H9 (cell line): ENCODE measurements around the gene TXNRD1. TPM values are rescaled to one million over a fixed set of nuclear protein-coding genes. Genes with fewer than 3 reads are reported as not detected.

Experiments used
- DNase-seq: peaks from one replicate; pipeline ENCODE4 v3.0.0-alpha.2; 2017
- H2AFZ ChIP-seq: one replicate; pipeline ENCODE4 v1.6.1; 2013; ENCODE audit warnings: mild to moderate bottlenecking, low read length, control low read depth, moderate library complexity
- H2AK5ac ChIP-seq: 2 replicates; pipeline ENCODE4 v1.6.1; 2013; ENCODE audit warnings: low read length, control low read depth, mixed read lengths; ENCODE audit not compliant: insufficient read length
- H2BK120ac ChIP-seq: one replicate; pipeline ENCODE4 v1.6.1; 2013; ENCODE audit warnings: low read depth, mild to moderate bottlenecking, low read length, control low read depth, inconsistent platforms; ENCODE audit not compliant: poor library complexity, severe bottlenecking
- H2BK12ac ChIP-seq: 2 replicates; pipeline ENCODE4 v1.6.1; 2013; ENCODE audit warnings: low read length, control low read depth, mixed read lengths, low read depth; ENCODE audit not compliant: insufficient read length
- H2BK15ac ChIP-seq: 2 replicates; pipeline ENCODE4 v1.6.1; 2013; ENCODE audit warnings: low read depth, low read length, control low read depth
- H2BK20ac ChIP-seq: one replicate; pipeline ENCODE4 v1.6.1; 2013; ENCODE audit warnings: low read depth, mild to moderate bottlenecking, low read length, control low read depth, inconsistent platforms; ENCODE audit not compliant: poor library complexity, severe bottlenecking
- H2BK5ac ChIP-seq: 2 replicates; pipeline ENCODE4 v1.6.1; 2013; ENCODE audit warnings: low read length, control low read depth, mixed read lengths; ENCODE audit not compliant: insufficient read length
- H3K14ac ChIP-seq: 2 replicates; pipeline ENCODE4 v1.6.1; 2013; ENCODE audit warnings: low read length, control low read depth; ENCODE audit not compliant: insufficient read depth
- H3K18ac ChIP-seq: 2 replicates; pipeline ENCODE4 v1.6.1; 2013; ENCODE audit warnings: low read depth, mild to moderate bottlenecking, mixed read lengths, low read length, control low read depth; ENCODE audit not compliant: insufficient read length
- H3K23ac ChIP-seq: 2 replicates; pipeline ENCODE4 v1.6.1; 2013; ENCODE audit warnings: low read length, control low read depth, mixed read lengths, low read depth; ENCODE audit not compliant: insufficient read length
- H3K23me2 ChIP-seq: 2 replicates; pipeline ENCODE4 v1.6.1; 2013; ENCODE audit warnings: low read depth, mild to moderate bottlenecking, mixed read lengths, low read length, control low read depth; ENCODE audit not compliant: insufficient read length, poor library complexity, severe bottlenecking
- H3K27ac ChIP-seq: 2 replicates; pipeline ENCODE4 v1.5.1; 2013; ENCODE audit warnings: low read length, control low read depth, mixed read lengths, low read depth; ENCODE audit not compliant: insufficient read length
- H3K27me3 ChIP-seq: 2 replicates; pipeline ENCODE4 v1.6.1; 2013; ENCODE audit warnings: low read length, control low read depth, inconsistent platforms; ENCODE audit not compliant: insufficient read depth
- H3K4ac ChIP-seq: 2 replicates; pipeline ENCODE4 v1.6.1; 2013; ENCODE audit warnings: low read depth, mild to moderate bottlenecking, control low read depth, inconsistent platforms, low read length, moderate library complexity
- H3K4me1 ChIP-seq: 2 replicates; pipeline ENCODE4 v1.6.1; 2013; ENCODE audit warnings: low read length, control low read depth, inconsistent platforms; ENCODE audit not compliant: insufficient read depth
- H3K4me2 ChIP-seq: 2 replicates; pipeline ENCODE4 v1.6.1; 2013; ENCODE audit warnings: low read length, control low read depth, mixed read lengths; ENCODE audit not compliant: insufficient read length, insufficient read depth
- H3K56ac ChIP-seq: 2 replicates; pipeline ENCODE4 v1.6.1; 2013; ENCODE audit warnings: low read depth, mild to moderate bottlenecking, mixed read lengths, low read length, control low read depth; ENCODE audit not compliant: insufficient read length
- H3K79me1 ChIP-seq: 2 replicates; pipeline ENCODE4 v1.6.1; 2013; ENCODE audit warnings: low read depth, mild to moderate bottlenecking, moderate library complexity, low read length, control low read depth, inconsistent platforms; ENCODE audit not compliant: insufficient read depth, poor library complexity, severe bottlenecking
- H3K79me2 ChIP-seq: 2 replicates; pipeline ENCODE4 v1.6.1; 2013; ENCODE audit warnings: low read length, control low read depth, inconsistent platforms; ENCODE audit not compliant: insufficient read depth
- H3K9ac ChIP-seq: 2 replicates; pipeline ENCODE4 v1.6.1; 2013; ENCODE audit warnings: low read length, control low read depth, mixed read lengths; ENCODE audit not compliant: insufficient read length; ENCODE audit errors: extremely low read depth
- H3K9me3 ChIP-seq: one replicate; pipeline ENCODE4 v1.6.1; 2013; ENCODE audit warnings: low read depth, low read length, inconsistent platforms; ENCODE audit not compliant: control insufficient read depth
- H3T11ph ChIP-seq: one replicate; pipeline ENCODE4 v1.6.1; 2013; ENCODE audit warnings: mild to moderate bottlenecking, low read length, control low read depth, inconsistent platforms
- H4K20me1 ChIP-seq: one replicate; pipeline ENCODE4 v1.6.1; 2013; ENCODE audit not compliant: control insufficient read depth, insufficient read length, insufficient read depth
- H4K5ac ChIP-seq: 2 replicates; pipeline ENCODE4 v1.6.1; 2013; ENCODE audit warnings: low read depth, mild to moderate bottlenecking, mixed read lengths, low read length, control low read depth; ENCODE audit not compliant: insufficient read length
- H4K8ac ChIP-seq: replicated peaks from 2 replicates; pipeline ENCODE4 v1.6.1; 2013; ENCODE audit warnings: low read length, control low read depth, mixed read lengths, low read depth; ENCODE audit not compliant: insufficient read length
- H4K91ac ChIP-seq: 2 replicates; pipeline ENCODE4 v1.6.1; 2013; ENCODE audit warnings: low read depth, mild to moderate bottlenecking, moderate library complexity, mixed read lengths, low read length, control low read depth; ENCODE audit not compliant: insufficient read length
- H3K27ac Mint-ChIP-seq, 3 experiments: 2 replicates in 2 of 3; 3 replicates in 1 of 3; pipeline ENCODE4 v1.8.0; 2020 to 2021; ENCODE audit warnings: mixed read lengths in 3 of 3, mild to moderate bottlenecking in 1 of 3, moderate library complexity in 1 of 3
- H3K27me3 Mint-ChIP-seq: 2 replicates; pipeline ENCODE4 v1.8.0; 2021; ENCODE audit warnings: low read depth, mild to moderate bottlenecking, moderate library complexity, mixed read lengths
- H3K36me3 Mint-ChIP-seq, 3 experiments: 2 replicates in 2 of 3; 3 replicates in 1 of 3; pipeline ENCODE4 v1.8.0; 2020 to 2021; ENCODE audit warnings: low read depth in 3 of 3, mixed read lengths in 3 of 3; ENCODE audit not compliant: insufficient read depth in 1 of 3
- H3K4me1 Mint-ChIP-seq, 2 experiments: 2 replicates each; pipeline ENCODE4 v1.8.0; 2020; ENCODE audit warnings: mixed read lengths in 2 of 2
- H3K4me3 Mint-ChIP-seq, 2 experiments: 2 replicates in 1 of 2; 3 replicates in 1 of 2; pipeline ENCODE4 v1.8.0; 2020 to 2021; ENCODE audit warnings: mild to moderate bottlenecking in 2 of 2, mixed read lengths in 2 of 2, moderate library complexity in 1 of 2
- H3K9me3 Mint-ChIP-seq, 2 experiments: 2 replicates in 1 of 2; 3 replicates in 1 of 2; pipeline ENCODE4 v1.8.0; 2020; ENCODE audit warnings: mild to moderate bottlenecking in 2 of 2, mixed read lengths in 2 of 2, moderate library complexity in 1 of 2
- CTCF ChIP-seq: fragments of 200-600 bp; sonication (generic); conservative IDR thresholded peaks from 3 replicates; pipeline ENCODE4 v1.8.0; 2021; ENCODE audit warnings: antibody characterized with exemption, mild to moderate bottlenecking
- WGBS: extraction: QIAGEN DNeasy Blood & Tissue Kit; methylation state at CpG from one replicate; pipeline ENCODE4 v1.1.7; 2013; ENCODE audit warnings: missing lambda C conversion rate, low lambda C conversion rate, mixed read lengths; ENCODE audit not compliant: insufficient read length; ENCODE audit errors: extremely low coverage; 5-methylcytosine and 5-hydroxymethylcytosine counted together
- total RNA-seq: library from RNA; stranded (reverse); gene quantifications from 2 replicates; pipeline ENCODE4 v1.2.1, GENCODE V29; 2021

TXNRD1 gene
- total RNA-seq, 1 experiment from 2014 or later, result 100 TPM

GRCh38 chr12:104286516-104287482 lies 71.2 kb downstream of the TXNRD1 start:
- Histone ChIP-seq H2AK5ac (no peak overlapping the region), H3K4me1 (peaks cover 8% of the 10 kb centered on the region; the same call in 1 of the 2 replicates), H3K18ac (peak overlapping the region; percentile 54), H3K14ac (peak overlapping the region; percentile 30), H4K91ac (no peak overlapping the region), H3K4me2 (peak overlapping the region; percentile 89), H4K20me1 (no peaks in the 10 kb centered on the region), H2AFZ (no peak overlapping the region), H2BK20ac (no peak overlapping the region), H2BK120ac (no peak overlapping the region), H2BK15ac (no peak overlapping the region), H3K23me2 (peaks cover 16% of the 10 kb centered on the region), H3K9ac (peak overlapping the region; percentile 36), H2BK12ac (no peak overlapping the region), H3K79me1 (peaks cover 5% of the 10 kb centered on the region), H3K56ac (no peak overlapping the region), H2BK5ac (no peak overlapping the region), H3K9me3 (no peaks in the 10 kb centered on the region), H3T11ph (no peak overlapping the region), H3K79me2 (peaks cover 16% of the 10 kb centered on the region; the same call in 1 of the 2 replicates), H4K5ac (no peak overlapping the region), H3K23ac (no peak overlapping the region), H4K8ac (no peak overlapping the region), H3K27me3 (no peaks in the 10 kb centered on the region), H3K4ac (no peak overlapping the region; the same call in 1 of the 2 replicates), H3K27ac (peak overlapping the region; percentile 11)
- no peaks in the 10 kb centered on the region for H3K9me3 Mint-ChIP-seq
- no peak for TF ChIP-seq CTCF
- H3K27ac Mint-ChIP-seq, result peak overlapping the region; percentile 99
- H3K27me3 Mint-ChIP-seq, result peaks cover 4% of the 10 kb centered on the region; the same call in 1 of the 2 replicates
- peaks cover 26 to 33% of the 10 kb centered on the region in 2 experiments for H3K4me1 Mint-ChIP-seq
- H3K4me3 Mint-ChIP-seq, result peak overlapping the region; percentile 97 to 100
- DNase-seq, result peak; percentile 98
- no CpG with 5 or more reads among the region's 40 CpGs for WGBS
- H3K36me3 Mint-ChIP-seq, result peaks cover 3 to 6% (median 4%) of the 10 kb centered on the region in 3 experiments; a peak in 6 of 7 replicates
